ENCODE results near the gene C5orf46.

Gene C5orf46

DNA sequence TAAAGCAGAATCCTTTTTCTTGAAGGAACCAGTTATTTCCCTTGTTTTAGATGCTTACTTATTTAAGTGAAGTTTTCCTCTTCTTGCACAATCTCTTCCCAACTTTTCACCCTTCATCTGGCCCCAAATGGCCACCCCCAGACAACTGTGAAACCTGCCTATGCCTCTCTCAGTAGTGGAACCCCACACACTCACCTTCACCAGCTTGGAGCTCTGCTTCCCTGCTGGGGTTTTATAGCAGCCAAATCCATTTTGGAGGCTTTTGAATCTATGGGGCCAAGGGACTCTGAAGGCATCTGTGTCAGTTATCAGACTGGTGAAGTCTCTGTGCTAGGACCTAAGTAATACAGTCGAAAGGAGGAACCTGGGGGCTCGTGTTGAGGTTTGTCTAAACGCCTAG, 52.0 kb downstream of the C5orf46 start:
- no peak overlapping the region for H3K4me3 ChIP-seq (ENCODE audit: low read depth, low read length)
- H3K36me3 ChIP-seq (ENCODE audit: control insufficient read depth, insufficient read depth, low read length) = no peaks in the 10 kb centered on the region
- H3K4me1 ChIP-seq (ENCODE audit: control insufficient read depth, insufficient read depth, low read length) = peaks cover 6% of the 10 kb centered on the region
- no peak overlapping the region for H3K9ac ChIP-seq (ENCODE audit: low read depth, low read length)
- no peaks in the 10 kb centered on the region for H3K27me3 ChIP-seq (ENCODE audit: control insufficient read depth, insufficient read depth, low read length)
- no peaks in the 10 kb centered on the region for H3K9me3 ChIP-seq (ENCODE audit: control insufficient read depth, insufficient read depth, low read length)

DNA sequence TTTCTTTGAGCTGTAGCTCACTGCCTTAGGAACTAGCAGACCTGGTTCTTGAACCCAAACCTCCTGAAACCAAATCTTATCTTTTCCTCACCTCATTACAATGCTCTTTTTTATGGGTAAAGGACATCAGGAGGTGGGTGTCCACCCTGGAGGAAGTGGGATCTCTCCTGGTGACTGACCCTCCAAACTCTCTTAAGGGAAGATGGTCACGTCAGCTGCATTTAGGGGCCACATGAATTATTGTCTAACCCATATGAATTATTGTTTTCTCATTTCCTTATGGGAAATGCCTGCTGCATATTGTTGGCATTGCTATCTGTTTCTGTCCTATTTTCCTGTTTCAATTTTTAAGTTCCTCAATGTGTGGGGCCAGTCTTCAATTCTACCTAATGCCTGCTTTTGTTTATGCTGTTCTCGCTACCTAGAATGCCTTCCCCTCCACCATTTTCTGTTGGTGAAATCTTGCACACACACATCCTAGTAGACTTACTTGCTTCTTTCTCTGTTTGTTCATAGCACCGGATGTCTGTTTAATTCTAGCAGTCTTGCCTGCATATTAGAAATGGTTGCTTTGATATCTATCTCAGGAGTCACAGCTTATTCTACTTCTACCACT, 52.9 kb downstream of the C5orf46 start:
- H3K27me3 ChIP-seq (ENCODE audit: control insufficient read depth, insufficient read depth, low read length) = no peaks in the 10 kb centered on the region
- no peaks in the 10 kb centered on the region for H3K9me3 ChIP-seq (ENCODE audit: control insufficient read depth, insufficient read depth, low read length)
- H3K4me3 ChIP-seq (ENCODE audit: low read depth, low read length) = no peak overlapping the region
- no peaks in the 10 kb centered on the region for H3K36me3 ChIP-seq (ENCODE audit: control insufficient read depth, insufficient read depth, low read length)
- H3K9ac ChIP-seq (ENCODE audit: low read depth, low read length) = no peak overlapping the region
- peaks cover 4% of the 10 kb centered on the region for H3K4me1 ChIP-seq (ENCODE audit: control insufficient read depth, insufficient read depth, low read length)

DNA sequence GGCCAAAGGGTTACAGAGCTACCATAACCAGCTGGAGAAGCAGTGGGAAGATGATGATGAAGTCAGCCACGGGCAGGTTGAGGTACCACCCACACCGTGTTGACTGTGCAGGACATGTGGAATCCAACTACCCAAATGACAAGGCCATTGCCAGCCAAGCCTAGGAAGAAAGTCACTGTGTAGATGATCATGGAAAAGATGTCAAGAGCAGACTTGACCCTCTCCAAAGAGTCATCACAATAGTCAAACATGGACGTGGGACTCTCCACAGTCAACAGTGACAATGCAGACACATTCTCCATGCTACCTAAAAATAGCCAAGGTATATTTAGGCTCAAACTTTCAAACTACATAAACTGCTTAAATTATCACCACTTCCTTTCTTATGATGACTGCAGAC, 54.0 kb downstream of the C5orf46 start:
- Histone ChIP-seq H3K4me3 (ENCODE audit: low read depth, low read length) (no peak overlapping the region), H3K4me1 (ENCODE audit: control insufficient read depth, insufficient read depth, low read length) (peaks cover 4% of the 10 kb centered on the region), H3K9me3 (ENCODE audit: control insufficient read depth, insufficient read depth, low read length) (no peaks in the 10 kb centered on the region), H3K36me3 (ENCODE audit: control insufficient read depth, insufficient read depth, low read length) (no peaks in the 10 kb centered on the region), H3K27me3 (ENCODE audit: control insufficient read depth, insufficient read depth, low read length) (no peaks in the 10 kb centered on the region), H3K9ac (ENCODE audit: low read depth, low read length) (no peak overlapping the region)

DNA sequence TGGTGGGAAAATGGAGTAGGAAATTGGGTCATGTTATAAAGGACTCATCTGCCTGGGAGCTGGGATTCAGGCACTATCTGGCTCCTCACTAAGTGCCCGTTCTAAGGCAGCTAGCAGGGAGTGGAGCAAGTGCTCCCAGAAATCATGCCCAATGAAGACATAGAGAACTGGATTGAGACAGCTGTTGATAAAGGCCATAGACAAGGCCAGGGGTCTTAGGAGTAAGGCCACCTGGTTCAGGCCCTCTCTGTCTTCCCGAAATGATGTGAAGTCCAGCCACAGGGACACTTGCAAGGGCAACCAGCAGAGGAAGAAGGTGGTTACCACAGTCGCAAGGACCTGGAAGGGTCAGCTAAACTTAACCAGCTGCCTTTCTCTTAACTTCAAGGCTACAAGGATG, 54.8 kb downstream of the C5orf46 start:
- H3K36me3 ChIP-seq (ENCODE audit: control insufficient read depth, insufficient read depth, low read length) = no peaks in the 10 kb centered on the region
- H3K4me1 ChIP-seq (ENCODE audit: control insufficient read depth, insufficient read depth, low read length) = peaks cover 4% of the 10 kb centered on the region
- no peaks in the 10 kb centered on the region for H3K27me3 ChIP-seq (ENCODE audit: control insufficient read depth, insufficient read depth, low read length)

DNA sequence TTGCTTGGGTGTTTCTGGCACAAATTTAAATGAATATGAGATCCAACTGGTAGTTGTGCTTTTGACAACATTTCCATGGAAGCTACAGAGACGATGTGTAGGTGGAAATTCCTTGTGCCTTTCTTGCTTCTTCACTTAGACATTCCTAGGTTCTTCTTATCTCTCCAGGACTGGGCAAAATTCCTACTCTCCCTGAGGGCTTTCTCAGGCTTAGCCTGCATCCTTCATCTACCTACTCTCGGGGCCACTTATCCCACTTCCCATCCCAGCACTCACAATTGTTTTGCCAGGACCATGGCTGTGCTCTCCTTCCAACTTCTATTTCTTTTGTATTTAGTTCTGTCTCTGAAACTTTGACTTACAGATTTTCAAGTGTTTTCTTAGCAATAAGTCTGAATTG, 57.1 kb downstream of the C5orf46 start:
- no peaks in the 10 kb centered on the region for H3K9me3 ChIP-seq (ENCODE audit: control insufficient read depth, insufficient read depth, low read length)
- no peak overlapping the region for H3K4me3 ChIP-seq (ENCODE audit: low read depth, low read length)

More for the DNA sequence above, 54.8 kb downstream of the C5orf46 start:
- Histone ChIP-seq H3K4me3 (ENCODE audit: low read depth, low read length) (no peak overlapping the region), H3K9ac (ENCODE audit: low read depth, low read length) (no peak overlapping the region), H3K9me3 (ENCODE audit: control insufficient read depth, insufficient read depth, low read length) (no peaks in the 10 kb centered on the region)

DNA sequence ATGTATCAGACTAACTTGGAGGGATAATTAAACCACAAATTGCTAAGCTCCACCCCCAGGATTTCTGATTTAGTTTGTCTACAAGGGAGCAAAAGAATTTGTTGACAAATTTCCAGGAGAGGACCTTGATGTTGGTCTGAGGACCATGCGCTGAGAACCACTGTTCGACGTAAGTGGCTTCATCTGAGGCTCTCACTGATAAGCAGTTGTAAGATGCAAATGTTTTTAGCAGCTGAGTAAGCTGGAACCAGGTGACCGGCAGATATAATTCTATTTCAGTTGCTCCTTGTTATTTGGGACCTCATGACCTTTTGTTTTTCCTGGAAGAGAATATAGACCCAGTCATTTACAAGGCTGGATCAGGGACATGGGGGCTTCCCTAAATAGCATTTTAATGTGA, 60.7 kb downstream of the C5orf46 start:
- no peak overlapping the region for H3K9ac ChIP-seq (ENCODE audit: low read depth, low read length)
- H3K4me1 ChIP-seq (ENCODE audit: control insufficient read depth, insufficient read depth, low read length) = peaks cover 3% of the 10 kb centered on the region
- H3K4me3 ChIP-seq (ENCODE audit: low read depth, low read length) = no peak overlapping the region
- no peaks in the 10 kb centered on the region for H3K36me3 ChIP-seq (ENCODE audit: control insufficient read depth, insufficient read depth, low read length)
- H3K9me3 ChIP-seq (ENCODE audit: control insufficient read depth, insufficient read depth, low read length) = no peaks in the 10 kb centered on the region
- no peaks in the 10 kb centered on the region for H3K27me3 ChIP-seq (ENCODE audit: control insufficient read depth, insufficient read depth, low read length)

More for the DNA sequence above, 57.1 kb downstream of the C5orf46 start:
- peaks cover 4% of the 10 kb centered on the region for H3K4me1 ChIP-seq (ENCODE audit: control insufficient read depth, insufficient read depth, low read length)
- H3K9ac ChIP-seq (ENCODE audit: low read depth, low read length) = no peak overlapping the region
- no peaks in the 10 kb centered on the region for H3K36me3 ChIP-seq (ENCODE audit: control insufficient read depth, insufficient read depth, low read length)
- H3K27me3 ChIP-seq (ENCODE audit: control insufficient read depth, insufficient read depth, low read length) = no peaks in the 10 kb centered on the region

DNA sequence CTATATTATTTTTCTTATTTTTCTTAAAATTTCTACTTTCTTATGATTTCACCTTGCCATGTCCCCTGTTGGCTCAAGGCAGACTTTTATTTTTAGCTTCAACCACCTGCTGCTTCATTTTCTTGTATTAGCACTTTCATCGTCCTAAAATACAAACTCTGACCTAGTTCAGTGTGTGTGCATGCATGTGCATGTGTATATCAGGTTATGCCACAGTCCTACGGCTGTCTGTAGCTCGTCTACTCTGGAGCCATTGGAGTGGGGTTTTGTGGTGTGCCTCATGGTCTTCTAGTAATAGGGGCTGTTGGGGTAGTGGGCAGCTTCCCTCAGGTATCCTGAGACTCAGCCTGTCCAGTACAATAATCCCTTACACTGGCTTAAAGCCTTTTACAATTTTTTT, 61.5 kb downstream of the C5orf46 start:
- Histone ChIP-seq H3K4me3 (ENCODE audit: low read depth, low read length) (no peak overlapping the region), H3K27me3 (ENCODE audit: control insufficient read depth, insufficient read depth, low read length) (no peaks in the 10 kb centered on the region), H3K9ac (ENCODE audit: low read depth, low read length) (no peak overlapping the region), H3K9me3 (ENCODE audit: control insufficient read depth, insufficient read depth, low read length) (no peaks in the 10 kb centered on the region), H3K4me1 (ENCODE audit: control insufficient read depth, insufficient read depth, low read length) (peaks cover 3% of the 10 kb centered on the region), H3K36me3 (ENCODE audit: control insufficient read depth, insufficient read depth, low read length) (no peaks in the 10 kb centered on the region)

DNA sequence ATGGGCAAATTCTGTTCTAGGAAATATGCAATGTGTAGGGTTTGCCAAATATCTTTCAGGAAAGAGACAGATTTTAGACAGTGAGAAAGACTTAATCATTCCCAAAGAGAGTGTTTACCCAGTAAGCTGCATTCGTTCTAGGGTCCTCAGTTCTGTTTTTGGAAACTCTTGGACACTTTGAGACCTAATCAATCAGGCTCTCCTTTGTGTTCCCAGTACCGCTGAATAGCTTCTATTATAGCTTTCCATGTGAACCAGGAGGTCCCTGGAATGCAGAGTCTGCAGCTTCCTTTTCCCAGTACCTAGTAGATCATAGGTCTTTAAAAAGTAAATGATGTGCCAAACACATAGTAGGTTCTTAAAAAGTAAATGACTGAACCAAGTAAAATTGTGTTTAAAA, 63.5 kb downstream of the C5orf46 start:
- Histone ChIP-seq H3K9ac (ENCODE audit: low read depth, low read length) (no peak overlapping the region), H3K27me3 (ENCODE audit: control insufficient read depth, insufficient read depth, low read length) (no peaks in the 10 kb centered on the region), H3K4me1 (ENCODE audit: control insufficient read depth, insufficient read depth, low read length) (peaks cover 3% of the 10 kb centered on the region), H3K9me3 (ENCODE audit: control insufficient read depth, insufficient read depth, low read length) (no peaks in the 10 kb centered on the region), H3K36me3 (ENCODE audit: control insufficient read depth, insufficient read depth, low read length) (no peaks in the 10 kb centered on the region), H3K4me3 (ENCODE audit: low read depth, low read length) (no peak overlapping the region)
